CD14-positive monocyte (primary cell): ENCODE results near the gene ATP6V1G1. TPM values are rescaled to one million over a fixed set of nuclear protein-coding genes. Genes with fewer than 3 reads are reported as not detected.

Source experiments
- DNase-seq, 3 donors: peaks; one replicate each; pipeline ENCODE4 v3.0.0-alpha.2; 2011 to 2022
- H2AFZ ChIP-seq: 2 replicates; pipeline ENCODE4 v1.6.0; 2012; ENCODE audit warnings: mild to moderate bottlenecking, low read depth, low read length, inconsistent platforms; ENCODE audit not compliant: insufficient read depth, poor library complexity, severe bottlenecking
- H3K27ac ChIP-seq, 2 donors: 1 replicate in 1 of 2; 2 replicates in 1 of 2; pipeline ENCODE4 v1.5.1; 2012 to 2013; ENCODE audit warnings: low read length in 2 of 2, control low read depth in 1 of 2, inconsistent platforms in 1 of 2, low read depth in 1 of 2, mild to moderate bottlenecking in 1 of 2
- H3K27me3 ChIP-seq, 2 donors: one replicate each; pipeline versions ENCODE4 v1.6.0 to v1.6.1; 2011 to 2013; ENCODE audit warnings: low read length in 2 of 2; ENCODE audit not compliant: control insufficient read depth in 2 of 2, insufficient read depth in 2 of 2
- H3K36me3 ChIP-seq, 2 donors: replicated peaks in 1 of 2; 1 replicate in 1 of 2; 2 replicates in 1 of 2; pipeline versions ENCODE4 v1.5.1 to v1.6.1; 2012 to 2013; ENCODE audit warnings: low read length in 2 of 2, control low read depth in 1 of 2, inconsistent platforms in 1 of 2, mild to moderate bottlenecking in 1 of 2; ENCODE audit not compliant: insufficient read depth in 2 of 2, control insufficient read depth in 1 of 2
- H3K4me1 ChIP-seq, 2 donors: 1 replicate in 1 of 2; 2 replicates in 1 of 2; pipeline versions ENCODE4 v1.5.1 to v1.6.1; 2012 to 2013; ENCODE audit warnings: low read length in 2 of 2, control low read depth in 1 of 2, inconsistent platforms in 1 of 2, mild to moderate bottlenecking in 1 of 2, moderate library complexity in 1 of 2; ENCODE audit not compliant: insufficient read depth in 2 of 2, control insufficient read depth in 1 of 2
- H3K4me2 ChIP-seq: replicated peaks from 2 replicates; pipeline ENCODE3; 2012; ENCODE audit warnings: low read length, moderate library complexity, mild to moderate bottlenecking; ENCODE audit not compliant: poor library complexity, severe bottlenecking; ENCODE audit errors: extremely low read depth
- H3K4me3 ChIP-seq, 3 experiments: fragments of 200-600 bp in 1 of 3; sonication (generic) in 1 of 3; replicated peaks in 1 of 3; 1 replicate in 2 of 3; 2 replicates in 1 of 3; pipeline ENCODE4 v1.5.1; 2011 to 2013; ENCODE audit warnings: low read length in 3 of 3, mild to moderate bottlenecking in 3 of 3, control low read depth in 2 of 3, low read depth in 2 of 3, inconsistent platforms in 1 of 3, moderate library complexity in 1 of 3
- H3K79me2 ChIP-seq: 2 replicates; pipeline ENCODE4 v1.6.0; 2012; ENCODE audit warnings: mild to moderate bottlenecking, control low read depth, inconsistent platforms, low read length, moderate library complexity; ENCODE audit not compliant: insufficient read depth
- H3K9ac ChIP-seq: 2 replicates; pipeline ENCODE4 v1.6.0; 2017; ENCODE audit warnings: low read length, mild to moderate bottlenecking; ENCODE audit not compliant: insufficient read depth, poor library complexity, severe bottlenecking
- H3K9me3 ChIP-seq, 2 donors: replicated peaks in 1 of 2; 1 replicate in 1 of 2; 2 replicates in 1 of 2; pipeline versions ENCODE4 v1.5.1 to v1.6.1; 2012 to 2013; ENCODE audit warnings: low read length in 2 of 2, control low read depth in 1 of 2; ENCODE audit not compliant: control insufficient read depth in 1 of 2, insufficient read depth in 1 of 2
- H4K20me1 ChIP-seq: 2 replicates; pipeline ENCODE4 v1.6.0; 2012; ENCODE audit warnings: mild to moderate bottlenecking, low read length, control low read depth, moderate library complexity; ENCODE audit not compliant: insufficient read depth
- H3K27ac Mint-ChIP-seq, 7 donors: one replicate each; pipeline ENCODE4 v1.8.0; 2020; ENCODE audit warnings: mild to moderate bottlenecking in 7 of 7, mixed read lengths in 7 of 7, moderate library complexity in 6 of 7, inconsistent platforms in 2 of 7
- H3K27me3 Mint-ChIP-seq, 3 donors: one replicate each; pipeline ENCODE4 v1.8.0; 2021 to 2022; ENCODE audit warnings: low read depth in 3 of 3, mild to moderate bottlenecking in 3 of 3, mixed read lengths in 3 of 3, moderate library complexity in 3 of 3, inconsistent platforms in 1 of 3
- H3K36me3 Mint-ChIP-seq, 2 donors: one replicate each; pipeline ENCODE4 v1.8.0; 2020; ENCODE audit warnings: mixed read lengths in 2 of 2, inconsistent platforms in 1 of 2, mild to moderate bottlenecking in 1 of 2
- H3K4me1 Mint-ChIP-seq: one replicate; pipeline ENCODE4 v1.8.0; 2020; ENCODE audit warnings: mild to moderate bottlenecking, mixed read lengths
- H3K4me3 Mint-ChIP-seq, 2 donors: one replicate each; pipeline ENCODE4 v1.8.0; 2020; ENCODE audit warnings: mild to moderate bottlenecking in 2 of 2, mixed read lengths in 2 of 2, moderate library complexity in 1 of 2
- H3K9me3 Mint-ChIP-seq, 7 donors: one replicate each; pipeline ENCODE4 v1.8.0; 2020 to 2022; ENCODE audit warnings: mixed read lengths in 7 of 7, mild to moderate bottlenecking in 6 of 7, moderate library complexity in 6 of 7, inconsistent platforms in 2 of 7
- WGBS: methylation state at CpG from one replicate; pipeline ENCODE4 v1.1.5; 2013; ENCODE audit warnings: missing lambda C conversion rate; ENCODE audit not compliant: insufficient coverage; 5-methylcytosine and 5-hydroxymethylcytosine counted together
- intact Hi-C, 2 donors: fragments of 100-400 bp; cut with micrococcal nuclease; formaldehyde crosslinking; loops; one replicate each; pipeline versions ENCODE4 v1.15.0 to v1.15.1; 2023
- polyA plus RNA-seq, 3 donors: library from polyadenylated mRNA; depleted of rRNA in 1 of 3; unstranded in 2 of 3; stranded (reverse) in 1 of 3; fragments of 300-500 nt in 2 of 3; fragments of >200 nt in 1 of 3; fragmentation: Illumina TruSeq in 2 of 3; gene quantifications; 1 replicate in 2 of 3; 2 replicates in 1 of 3; pipeline ENCODE4 v1.2.3, GENCODE V29; 2012 to 2021
- TF ChIP-seq, protein P1 (sequence below): fragments of 200-600 bp; IDR thresholded peaks from one replicate; pipeline ENCODE4 v1.8.0; 2022; ENCODE audit warnings: antibody characterized with exemption, mild to moderate bottlenecking

The ATP6V1G1 gene
- polyA plus RNA-seq, 3 donors = 146 to 226 (median 214) TPM

DNA sequence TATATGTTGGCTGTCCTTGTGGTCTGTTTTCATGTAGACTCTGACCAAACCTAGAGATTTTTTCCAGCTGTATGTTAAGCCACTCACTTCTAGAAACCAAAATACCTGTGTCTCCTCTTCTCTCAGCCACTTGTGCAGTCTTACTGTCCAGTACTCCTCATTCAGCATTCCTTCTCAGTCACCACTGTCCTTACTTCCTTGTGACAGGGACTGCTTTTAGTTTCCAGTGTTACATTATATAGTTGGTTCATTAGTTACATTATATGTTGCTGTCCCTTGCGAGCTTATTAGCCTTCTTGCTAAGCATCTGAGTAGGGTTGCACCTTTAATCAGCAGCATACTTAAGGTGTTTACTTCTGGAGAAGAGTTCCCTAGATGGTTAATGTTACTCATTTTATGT lies 4.3 kb downstream of the ATP6V1G1 start:
- peaks cover 76% of the 10 kb centered on the region for H4K20me1 ChIP-seq

DNA sequence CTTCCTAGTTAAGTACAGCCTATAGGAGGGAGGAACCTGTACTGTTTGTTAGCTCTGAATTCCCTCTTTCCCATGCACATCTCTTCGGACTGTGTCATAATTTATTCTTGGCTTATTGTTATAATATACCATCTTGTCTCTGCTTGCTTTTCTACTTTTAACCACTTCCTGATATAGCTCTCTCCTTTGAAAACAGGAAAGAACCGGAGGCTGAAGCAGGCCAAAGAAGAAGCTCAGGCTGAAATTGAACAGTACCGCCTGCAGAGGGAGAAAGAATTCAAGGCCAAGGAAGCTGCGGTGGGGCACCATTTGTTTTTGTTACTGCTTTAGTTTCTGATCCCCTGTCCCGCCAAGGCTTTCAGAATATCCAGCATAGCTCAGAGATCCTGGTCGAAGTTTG lies 4.8 kb downstream of the ATP6V1G1 start:
- peak overlapping the region in 1 of 3 experiments; percentile 56 for H3K4me3 ChIP-seq
- H3K27ac Mint-ChIP-seq = peak overlapping the region; percentile 75 to 92 (median 86)
- peaks cover 80% of the 10 kb centered on the region for H4K20me1 ChIP-seq
- no peaks in the 10 kb centered on the region for H3K27me3 Mint-ChIP-seq
- no peaks in the 10 kb centered on the region for H3K27me3 ChIP-seq
- peak overlapping the region; percentile 23 to 81 for H3K27ac ChIP-seq
- peaks cover 48 to 53% of the 10 kb centered on the region in 2 donors for H3K4me1 ChIP-seq
- peak overlapping the region; percentile 34 to 72 for H3K4me3 Mint-ChIP-seq
- peaks cover 0 to 3% (median 0%) of the 10 kb centered on the region in 7 donors for H3K9me3 Mint-ChIP-seq
- H3K79me2 ChIP-seq = peaks cover 96% of the 10 kb centered on the region
- no peaks in the 10 kb centered on the region for H3K9me3 ChIP-seq
- intact Hi-C loops = loop anchor here (5.0 to 10.0 kb wide), 2 partner anchors 60 to 62 kb away; partner anchors contain the start of gene TEX53 (in 1 of the 2)
- peak overlapping the region; percentile 64 for H3K4me2 ChIP-seq
- peak overlapping the region; percentile 18 for H3K9ac ChIP-seq
- WGBS = 0% methylated on average over 3 of the region's 6 CpGs
- peaks cover 41 to 48% of the 10 kb centered on the region in 2 donors for H3K36me3 ChIP-seq
- peak; percentile 54 to 64 (median 56) for DNase-seq
- peaks cover 50% of the 10 kb centered on the region for H3K4me1 Mint-ChIP-seq
- TF ChIP-seq, protein P1, sequence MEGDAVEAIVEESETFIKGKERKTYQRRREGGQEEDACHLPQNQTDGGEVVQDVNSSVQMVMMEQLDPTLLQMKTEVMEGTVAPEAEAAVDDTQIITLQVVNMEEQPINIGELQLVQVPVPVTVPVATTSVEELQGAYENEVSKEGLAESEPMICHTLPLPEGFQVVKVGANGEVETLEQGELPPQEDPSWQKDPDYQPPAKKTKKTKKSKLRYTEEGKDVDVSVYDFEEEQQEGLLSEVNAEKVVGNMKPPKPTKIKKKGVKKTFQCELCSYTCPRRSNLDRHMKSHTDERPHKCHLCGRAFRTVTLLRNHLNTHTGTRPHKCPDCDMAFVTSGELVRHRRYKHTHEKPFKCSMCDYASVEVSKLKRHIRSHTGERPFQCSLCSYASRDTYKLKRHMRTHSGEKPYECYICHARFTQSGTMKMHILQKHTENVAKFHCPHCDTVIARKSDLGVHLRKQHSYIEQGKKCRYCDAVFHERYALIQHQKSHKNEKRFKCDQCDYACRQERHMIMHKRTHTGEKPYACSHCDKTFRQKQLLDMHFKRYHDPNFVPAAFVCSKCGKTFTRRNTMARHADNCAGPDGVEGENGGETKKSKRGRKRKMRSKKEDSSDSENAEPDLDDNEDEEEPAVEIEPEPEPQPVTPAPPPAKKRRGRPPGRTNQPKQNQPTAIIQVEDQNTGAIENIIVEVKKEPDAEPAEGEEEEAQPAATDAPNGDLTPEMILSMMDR = peak; percentile 61
- peaks cover 46 to 52% of the 10 kb centered on the region in 2 donors for H3K36me3 Mint-ChIP-seq
- no peak overlapping the region for H2AFZ ChIP-seq

More for the DNA sequence above, 4.3 kb downstream of the ATP6V1G1 start:
- H3K9me3 ChIP-seq = no peaks in the 10 kb centered on the region
- intact Hi-C loops = loop anchor here (5.0 to 10.0 kb wide), 2 partner anchors 60 to 63 kb away; partner anchors contain the start of gene TEX53 (in 1 of the 2)
- peak overlapping the region in 1 of 3 experiments; percentile 56 for H3K4me3 ChIP-seq
- Mint-ChIP-seq H3K9me3 (peaks cover 0 to 5% (median 0%) of the 10 kb centered on the region in 7 donors), H3K4me3 (peak overlapping the region in 1 of 2 donors; percentile 68), H3K27me3 (no peaks in the 10 kb centered on the region), H3K4me1 (peaks cover 55% of the 10 kb centered on the region), H3K27ac (peak overlapping the region; percentile 76 to 92 (median 90)), H3K36me3 (peaks cover 43 to 47% of the 10 kb centered on the region in 2 donors)
- no peak overlapping the region for H2AFZ ChIP-seq
- H3K4me1 ChIP-seq = peaks cover 52 to 57% of the 10 kb centered on the region in 2 donors
- peaks cover 40 to 43% of the 10 kb centered on the region in 2 donors for H3K36me3 ChIP-seq
- WGBS = no CpG with 5 or more reads among the region's 1 CpG
- TF ChIP-seq, protein P1 = no peak
- peak overlapping the region; percentile 18 for H3K9ac ChIP-seq
- peak overlapping the region in 1 of 2 donors; percentile 81 for H3K27ac ChIP-seq
- H3K27me3 ChIP-seq = no peaks in the 10 kb centered on the region
- DNase-seq = no peak
- peak overlapping the region; percentile 64 for H3K4me2 ChIP-seq
- peaks cover 92% of the 10 kb centered on the region for H3K79me2 ChIP-seq
